Measurements from ENCODE around the gene RAPGEF6.
"Not testable (repeated sequence)": the region's sequence is repeated elsewhere in the genome, so short reads cannot be mapped to it uniquely, and the experiment has no call there.

The RAPGEF6 gene

DNA sequence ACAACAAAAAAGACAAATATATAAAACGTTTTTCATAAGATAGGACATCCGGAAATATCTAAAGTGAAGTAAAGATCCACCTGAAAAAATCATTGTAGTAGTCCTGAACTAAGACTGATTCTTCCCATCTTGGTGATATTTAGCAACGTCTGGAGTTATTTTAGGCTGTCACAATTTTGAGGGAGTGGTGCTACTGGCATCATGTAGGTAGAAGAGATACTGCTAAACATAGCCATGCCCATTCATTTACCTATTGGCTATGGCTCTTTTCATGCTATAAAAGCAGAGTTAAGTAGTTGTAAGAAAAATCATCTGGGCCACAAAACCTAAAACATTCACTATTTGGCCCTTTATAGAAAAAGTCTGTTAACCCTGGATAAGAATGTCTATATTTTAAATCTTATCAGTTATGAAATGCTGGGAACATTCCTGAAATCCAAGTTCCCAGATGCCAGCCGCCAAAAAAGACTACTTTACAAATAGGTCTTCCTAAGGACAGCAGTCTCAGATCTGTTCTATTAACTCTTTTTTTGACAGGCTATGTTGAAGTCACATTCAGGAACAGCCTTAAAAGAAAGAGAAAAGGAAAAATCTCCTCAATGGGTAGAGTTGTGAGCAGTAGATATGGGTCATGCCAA is 27.0 kb downstream of the RAPGEF6 start:
- no peak for DNase-seq (ENCODE audit: low read depth, low spot score)

DNA sequence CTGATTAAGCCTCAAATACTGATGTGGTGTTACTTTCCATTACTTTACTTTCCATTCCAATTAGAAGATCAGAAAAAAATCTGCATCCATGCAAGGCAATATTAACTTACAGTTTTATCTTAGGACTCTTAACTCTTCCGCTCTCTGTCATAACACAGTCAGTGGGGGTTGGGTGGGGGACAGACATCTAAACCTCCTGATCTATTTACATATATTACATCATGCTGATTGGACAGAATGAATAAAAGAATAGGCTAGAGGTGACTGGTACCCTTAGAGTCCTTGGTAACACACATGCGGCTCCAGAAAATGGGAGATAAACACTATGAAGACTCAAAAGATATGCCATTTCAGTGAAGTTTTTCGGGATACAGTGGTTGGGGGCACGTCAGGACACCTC is 27.6 kb downstream of the RAPGEF6 start:
- no peak for DNase-seq (ENCODE audit: low read depth, low spot score)

DNA sequence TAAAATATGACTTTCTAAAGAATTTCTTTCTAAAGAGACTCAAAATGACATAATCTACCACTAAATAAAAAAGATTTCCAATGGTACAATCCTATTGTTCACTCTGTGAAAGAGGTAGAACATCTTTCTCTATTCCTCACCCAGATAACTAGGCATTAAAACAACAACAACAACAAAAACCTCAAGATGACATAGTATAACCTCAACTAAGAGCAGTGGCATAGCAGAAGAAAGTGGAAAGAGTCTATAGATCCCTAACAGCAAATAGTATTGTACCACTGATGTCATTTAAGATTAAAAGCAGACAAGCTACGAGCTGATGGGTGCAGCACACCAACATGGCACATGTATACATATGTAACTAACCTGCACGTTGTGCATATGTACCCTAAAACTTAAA is 29.9 kb downstream of the RAPGEF6 start:
- DNase-seq (ENCODE audit: low read depth, low spot score) = no peak

DNA sequence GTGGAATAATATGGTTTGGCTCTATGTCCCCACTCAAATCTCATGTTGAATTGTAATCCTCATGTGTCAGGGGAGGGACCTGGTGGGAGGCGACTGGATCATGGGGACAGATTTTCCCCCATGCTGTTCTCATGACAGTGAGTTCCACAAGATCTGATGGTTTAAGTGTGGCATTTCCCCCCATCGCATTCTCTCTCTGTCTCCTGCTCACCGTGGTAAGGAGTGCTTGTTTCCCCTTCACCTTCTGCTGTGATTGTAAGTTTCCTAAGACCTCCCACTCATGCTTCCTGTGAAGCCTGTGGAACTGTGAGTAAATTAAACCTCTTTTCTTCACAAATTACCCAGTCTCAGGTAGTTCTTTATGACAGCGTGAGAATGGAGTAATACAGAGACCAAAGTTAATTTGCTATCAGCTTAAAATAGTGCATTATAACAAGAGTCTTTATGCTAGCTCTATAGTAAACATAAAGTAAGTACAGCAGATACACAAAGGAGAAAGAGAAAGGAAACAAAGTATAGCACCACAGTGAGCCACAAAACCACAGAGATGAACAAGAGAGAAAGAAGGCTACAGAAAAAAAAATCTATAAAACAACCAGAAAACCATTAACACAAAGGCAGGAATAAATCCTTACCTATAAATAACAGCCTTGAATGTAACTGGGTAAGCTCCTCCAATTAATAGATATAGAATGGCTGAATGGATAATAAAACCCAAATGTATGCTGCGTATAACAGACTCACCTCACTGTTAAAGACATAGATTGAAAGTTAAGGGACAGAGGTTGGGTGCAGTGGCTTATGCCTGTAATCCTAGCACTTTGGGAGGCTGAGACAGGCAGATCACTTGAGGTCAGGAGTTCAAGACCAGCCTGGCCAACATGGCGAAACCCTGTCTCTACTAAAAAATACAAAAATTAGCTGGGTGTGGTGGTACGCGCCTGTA is 39.7 kb downstream of the RAPGEF6 start:
- no peak for DNase-seq (ENCODE audit: low read depth, low spot score)

DNA sequence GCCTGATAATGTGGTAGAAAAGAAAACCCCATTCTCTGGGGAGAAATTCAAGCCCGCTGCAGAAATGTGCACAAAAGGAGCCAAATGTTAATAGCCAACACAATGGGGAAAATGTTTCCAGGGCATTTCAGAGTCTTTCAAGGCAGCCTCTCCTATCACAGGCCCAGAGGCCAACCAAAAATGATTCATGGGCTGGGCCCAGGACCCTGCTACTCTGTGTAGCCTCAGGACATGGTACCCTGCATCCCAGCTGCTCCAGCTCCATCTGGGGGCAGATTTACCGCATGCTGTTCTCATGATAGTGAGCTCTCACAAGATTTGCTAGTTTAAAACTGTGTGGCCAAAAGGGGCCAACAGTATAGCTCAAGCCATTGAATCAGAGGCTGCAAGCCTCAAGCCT is 41.1 kb downstream of the RAPGEF6 start:
- no peak for DNase-seq (ENCODE audit: low read depth, low spot score)

DNA sequence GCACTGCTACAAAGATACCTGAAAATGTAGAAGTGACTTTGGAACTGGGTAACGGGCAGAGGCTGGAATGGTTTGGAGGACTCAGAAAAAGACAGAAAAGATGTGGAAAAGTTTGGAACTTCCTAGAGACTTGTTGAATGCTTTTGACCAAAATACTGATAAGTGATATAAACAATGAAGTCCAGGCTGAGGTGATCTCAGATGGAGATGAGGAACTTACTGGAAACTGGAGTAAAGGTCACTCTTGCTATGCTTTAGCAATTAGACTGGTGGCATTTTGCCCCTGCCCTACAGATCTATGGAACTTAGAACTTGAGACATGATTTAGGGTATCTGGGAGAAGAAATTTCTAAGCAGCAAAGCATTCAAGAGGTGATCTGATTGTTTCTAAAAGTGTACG is 41.6 kb downstream of the RAPGEF6 start:
- not testable (repeated sequence) for DNase-seq (ENCODE audit: low read depth, low spot score)

DNA sequence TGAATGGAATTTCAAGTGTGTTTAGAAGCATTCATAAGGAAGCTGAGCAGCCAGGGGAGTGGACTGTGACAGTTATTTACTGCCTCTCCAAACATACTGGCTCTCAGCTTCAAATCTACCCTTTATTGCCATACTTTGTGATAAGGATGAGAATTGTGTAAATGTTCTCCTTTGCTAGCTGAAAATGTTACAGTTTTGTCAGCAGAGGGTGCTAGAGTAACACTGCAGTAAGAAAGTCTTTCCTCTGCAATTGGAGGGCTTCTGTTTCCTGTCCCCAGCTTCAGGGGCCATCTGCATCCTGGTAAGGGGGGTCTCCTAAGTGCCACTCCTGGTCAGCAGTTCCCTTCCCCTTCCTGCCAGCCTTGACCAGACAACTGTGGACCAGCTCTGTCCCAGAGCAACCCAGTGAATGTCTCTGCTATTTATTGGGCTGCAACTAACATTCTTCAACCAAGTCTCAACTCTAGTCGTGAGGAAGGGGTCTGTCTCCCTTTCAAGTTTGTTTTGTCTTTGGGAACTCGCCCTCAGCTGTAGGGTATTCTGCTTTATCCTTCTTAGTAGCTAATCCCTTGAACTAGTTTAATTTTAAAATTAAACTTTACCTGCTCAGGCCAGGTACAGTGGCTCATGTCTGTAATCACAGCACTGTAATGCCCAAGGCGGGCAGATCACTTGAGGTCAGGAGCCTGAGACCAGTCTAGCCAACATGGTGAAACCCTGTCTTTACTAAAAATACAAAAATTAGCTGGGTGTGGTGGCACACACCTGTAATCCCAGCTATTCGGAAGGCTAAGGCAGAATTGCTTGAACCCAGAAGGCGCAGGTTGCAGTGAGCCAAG is 45.3 kb downstream of the RAPGEF6 start:
- no peak for DNase-seq (ENCODE audit: low read depth, low spot score)

DNA sequence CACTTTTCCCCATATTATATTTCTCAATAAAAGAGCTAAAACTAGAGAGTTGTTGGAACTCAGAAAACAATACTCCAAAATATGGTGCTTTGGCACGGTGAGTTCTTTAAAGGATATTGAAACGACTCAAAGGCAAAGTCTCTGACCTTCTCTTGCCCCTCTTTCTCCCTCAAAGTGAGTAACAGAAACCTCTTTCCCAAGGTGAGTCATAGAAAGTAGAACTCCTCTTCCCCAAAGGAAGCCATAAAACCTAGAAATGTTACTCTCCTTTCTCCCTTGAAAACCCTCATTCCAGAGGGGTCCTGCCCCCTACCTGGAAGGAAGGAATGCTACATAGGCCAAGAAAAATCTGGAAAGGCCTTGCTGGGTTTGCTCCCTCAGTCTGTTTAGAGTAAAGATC is 47.5 kb downstream of the RAPGEF6 start:
- DNase-seq (ENCODE audit: low read depth, low spot score) = no peak

DNA sequence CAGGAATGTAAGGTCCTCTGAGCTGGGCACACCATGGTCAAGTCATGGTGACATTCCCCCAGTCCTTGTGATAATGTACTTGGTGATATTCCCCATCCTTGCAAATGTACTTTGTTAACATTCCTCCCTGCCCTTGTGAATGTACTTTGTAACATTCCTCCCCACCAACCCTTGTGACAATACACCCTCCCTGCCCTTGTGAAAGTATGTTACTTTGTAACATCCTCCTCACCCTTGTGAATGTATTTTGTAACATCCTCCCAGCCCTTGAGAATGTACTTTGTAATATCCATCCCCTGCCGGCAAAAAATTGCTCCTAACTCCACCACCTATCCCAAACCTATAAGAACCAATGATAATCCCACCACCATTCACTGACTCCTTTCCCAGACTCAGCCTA is 53.3 kb downstream of the RAPGEF6 start:
- no peak for DNase-seq (ENCODE audit: low read depth, low spot score)

DNA sequence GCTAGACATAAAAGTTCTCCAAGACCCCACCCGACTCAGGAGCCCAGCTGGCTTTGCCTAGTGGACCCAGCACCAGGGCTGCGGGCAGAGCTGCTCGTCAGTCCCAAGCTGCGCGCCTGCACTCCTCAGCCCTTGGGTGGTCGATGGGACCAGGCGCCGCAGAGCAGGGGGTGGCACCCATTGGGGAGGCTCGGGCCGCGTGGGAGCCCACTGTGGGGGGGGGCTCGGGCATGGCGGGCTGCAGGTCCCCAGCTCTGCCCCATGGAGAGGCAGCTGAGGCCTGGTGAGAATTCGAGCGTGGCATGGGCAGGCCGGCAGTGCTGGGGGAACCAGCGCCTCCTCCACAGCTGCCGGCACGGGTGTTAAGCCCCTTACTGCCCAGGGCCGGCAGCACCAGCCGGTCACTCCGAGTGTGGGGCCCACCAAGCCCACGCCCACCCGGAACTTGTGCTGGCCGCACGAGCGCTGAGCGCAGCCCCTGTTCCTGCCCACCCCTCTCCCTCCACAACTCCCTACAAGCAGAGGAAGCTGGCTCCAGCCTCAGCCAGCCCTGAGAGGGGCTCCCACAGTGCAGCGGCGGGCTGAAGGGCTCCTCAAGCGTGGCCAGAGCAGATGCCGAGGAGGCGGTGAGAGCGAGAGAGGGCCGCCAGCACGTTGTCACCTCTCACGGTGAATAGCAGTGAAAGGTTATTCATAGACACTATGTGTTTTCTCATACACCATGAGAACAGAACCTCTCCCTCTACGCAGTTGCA is 54.9 kb downstream of the RAPGEF6 start:
- DNase-seq (ENCODE audit: low read depth, low spot score) = no peak

DNA sequence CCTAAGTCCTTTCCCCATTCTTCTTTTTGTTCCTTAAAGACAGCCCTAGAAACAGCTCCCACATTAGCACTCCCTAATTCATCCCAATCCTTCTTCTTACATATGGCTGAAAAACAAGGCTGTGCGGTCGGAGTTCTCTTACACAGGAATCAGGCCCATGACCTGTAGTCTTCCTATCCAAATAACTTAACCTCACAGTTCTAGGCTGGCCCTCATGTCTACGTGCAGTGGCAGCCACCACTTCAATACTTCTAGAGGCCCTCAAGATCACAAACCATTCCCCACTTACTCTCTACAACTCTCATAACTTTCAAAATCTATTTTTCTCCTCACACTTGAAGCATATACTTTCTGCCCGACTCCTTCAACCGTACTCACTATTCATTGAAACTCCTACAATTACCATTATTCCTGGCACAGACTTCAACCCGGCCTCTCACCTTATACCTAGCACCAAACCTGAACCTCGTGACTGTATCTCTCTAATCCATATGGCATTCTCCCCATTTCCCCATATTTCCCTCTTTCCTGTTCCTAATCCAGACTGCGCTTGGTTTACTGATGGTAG is 59.3 kb downstream of the RAPGEF6 start:
- DNase-seq (ENCODE audit: low read depth, low spot score) = no peak

DNA sequence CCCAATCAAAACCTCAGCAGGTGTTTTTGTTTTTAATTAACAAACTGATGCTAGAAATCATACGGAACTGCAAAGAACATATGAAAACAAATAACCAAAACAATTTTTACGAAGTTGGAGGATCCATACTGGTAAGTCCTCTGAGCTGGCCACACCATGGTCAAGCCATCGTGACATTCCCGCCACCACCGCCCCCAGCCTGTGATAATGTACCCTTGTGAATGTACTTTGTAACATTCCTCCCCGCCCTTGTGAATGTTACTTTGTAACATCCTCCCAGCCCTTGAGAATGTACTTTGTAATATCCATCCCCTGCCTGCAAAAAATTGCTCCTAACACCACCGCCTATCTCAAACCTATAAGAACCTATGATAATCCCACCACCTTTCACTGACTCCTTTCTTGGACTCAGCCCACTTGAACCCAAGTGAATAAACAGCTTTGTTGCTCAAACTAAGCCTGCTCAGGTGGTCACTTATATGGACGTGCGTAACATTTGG is 63.3 kb downstream of the RAPGEF6 start:
- DNase-seq (ENCODE audit: low read depth, low spot score) = no peak

DNA sequence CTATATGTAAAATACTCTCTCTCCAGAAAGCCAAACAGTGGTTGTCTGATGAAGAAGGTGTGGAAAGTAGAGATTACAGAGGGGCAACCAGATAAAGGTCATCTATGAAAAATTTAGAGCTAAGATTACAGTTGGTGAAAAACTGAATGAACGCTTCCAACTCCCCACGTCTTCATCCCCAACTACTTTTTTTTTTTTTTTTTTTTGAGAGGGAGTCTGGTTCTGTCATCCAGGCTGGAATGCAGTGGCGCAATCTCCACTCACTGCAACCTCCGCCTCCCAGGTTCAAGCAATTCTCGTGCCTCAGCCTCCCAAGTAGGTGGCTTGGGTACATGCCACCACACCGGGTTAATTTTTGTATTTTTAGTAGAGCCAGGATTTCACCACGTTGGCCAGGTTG is 64.3 kb downstream of the RAPGEF6 start:
- DNase-seq (ENCODE audit: low read depth, low spot score) = no peak

DNA sequence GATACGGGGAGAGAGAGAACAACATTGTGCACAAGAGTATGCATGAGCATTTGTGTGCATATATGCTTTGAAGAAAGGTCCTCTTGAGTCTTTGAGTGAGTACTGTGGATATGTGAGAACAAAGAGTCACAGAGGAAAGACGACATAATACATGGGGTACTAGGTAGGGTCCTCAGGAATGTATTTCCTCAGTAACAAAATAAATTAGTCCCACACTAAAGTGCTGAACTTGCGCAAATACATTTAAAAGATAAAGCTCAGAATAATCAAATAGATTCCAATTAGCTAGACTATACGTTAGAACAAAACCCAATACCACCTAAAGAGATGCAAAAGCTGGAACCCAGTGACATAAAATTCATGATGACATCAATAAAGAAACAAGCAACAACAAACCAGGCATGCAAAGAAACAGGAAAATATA is 70.8 kb downstream of the RAPGEF6 start:
- no peak for DNase-seq (ENCODE audit: low read depth, low spot score)

DNA sequence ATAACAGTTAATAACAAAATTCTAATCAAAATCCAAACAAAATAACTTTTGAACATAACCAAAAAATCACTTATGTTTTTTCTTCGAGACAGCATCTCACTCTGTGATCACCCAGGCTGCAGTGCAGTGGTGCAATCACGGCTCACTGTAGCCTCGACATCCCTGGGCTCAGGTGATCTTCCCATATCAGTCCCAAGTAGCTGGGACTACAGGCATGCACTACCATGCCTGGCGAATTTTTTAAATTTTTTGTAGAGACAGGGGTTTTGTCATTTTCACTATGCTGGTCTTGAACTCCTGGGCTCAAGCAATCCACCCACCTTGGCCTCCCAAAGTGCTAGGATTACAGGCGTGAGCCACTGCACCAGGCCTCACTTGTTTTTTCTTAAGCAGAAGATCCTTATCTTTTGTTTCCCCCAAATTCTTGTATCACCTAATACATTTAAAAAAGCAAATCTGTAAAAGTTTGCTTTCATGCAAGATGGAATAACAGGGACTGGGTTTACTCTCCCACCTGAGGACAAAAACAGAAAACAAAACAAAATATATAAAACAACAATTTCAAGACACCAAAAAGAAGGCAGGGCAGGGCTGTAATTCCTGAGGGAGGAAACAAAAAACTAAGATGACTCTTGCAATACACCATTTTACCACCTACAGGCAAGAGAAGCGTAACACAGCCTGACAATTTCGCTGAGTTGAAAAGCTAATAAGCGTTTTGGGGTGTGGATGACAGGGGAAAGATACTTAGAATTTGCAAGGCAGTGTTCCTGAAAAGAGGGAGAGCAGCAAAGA is 71.4 kb downstream of the RAPGEF6 start:
- DNase-seq (ENCODE audit: low read depth, low spot score) = no peak

DNA sequence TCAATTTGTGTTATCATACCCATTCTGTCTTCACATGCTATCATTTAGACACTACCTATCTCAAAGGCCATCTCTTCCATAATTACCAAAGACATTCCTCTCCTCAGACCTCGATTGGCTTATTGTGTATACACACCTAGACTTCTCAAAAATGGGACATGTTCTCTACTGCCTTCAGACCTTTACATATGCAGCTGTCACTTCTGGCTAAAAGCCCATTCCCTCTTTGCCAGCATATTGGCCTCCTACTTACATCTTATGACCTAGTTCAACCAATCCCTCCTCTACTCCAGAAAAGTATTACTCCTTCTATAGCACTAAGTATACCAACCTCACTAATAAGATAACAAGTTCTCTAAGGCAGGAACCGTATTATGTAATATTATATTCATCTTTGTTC is 84.4 kb downstream of the RAPGEF6 start:
- no peak for DNase-seq (ENCODE audit: low read depth, low spot score)

DNA sequence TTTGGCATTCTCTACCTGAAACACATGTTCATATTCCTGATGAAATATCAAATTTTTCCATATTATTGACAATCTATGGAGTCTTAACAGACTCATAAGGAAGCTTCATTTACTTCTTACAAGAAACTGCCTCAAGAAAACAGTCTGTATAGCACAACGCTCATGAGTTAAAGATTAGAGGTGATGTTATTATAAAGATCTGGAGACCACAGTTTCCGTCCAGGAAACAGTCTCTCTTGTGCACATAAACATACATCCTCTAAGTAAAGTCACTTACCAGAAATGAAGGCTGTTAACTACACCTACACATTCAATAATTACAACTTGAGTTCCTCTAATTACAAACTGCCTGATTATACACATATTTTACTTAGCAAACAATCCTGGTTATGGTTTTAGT is 86.9 kb downstream of the RAPGEF6 start:
- no peak for DNase-seq (ENCODE audit: low read depth, low spot score)

DNA sequence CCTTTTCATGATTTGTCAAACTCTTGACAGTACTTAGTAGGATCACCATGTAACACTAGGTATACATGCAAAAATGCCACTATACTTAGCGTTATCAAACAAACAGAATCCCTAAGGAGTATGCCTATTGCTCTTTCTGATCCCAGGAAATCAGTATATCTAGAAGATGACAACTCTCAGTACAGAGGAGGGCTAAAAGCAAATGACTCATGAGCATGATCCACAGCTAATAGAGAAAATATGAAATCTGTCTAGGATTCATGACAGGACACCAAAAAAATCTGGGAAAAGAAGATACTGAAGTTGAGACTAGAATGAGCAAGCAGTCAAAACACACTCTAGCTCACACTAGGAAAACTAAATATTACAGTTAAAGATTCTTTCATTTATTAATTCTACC is 89.2 kb downstream of the RAPGEF6 start:
- DNase-seq (ENCODE audit: low read depth, low spot score) = no peak

DNA sequence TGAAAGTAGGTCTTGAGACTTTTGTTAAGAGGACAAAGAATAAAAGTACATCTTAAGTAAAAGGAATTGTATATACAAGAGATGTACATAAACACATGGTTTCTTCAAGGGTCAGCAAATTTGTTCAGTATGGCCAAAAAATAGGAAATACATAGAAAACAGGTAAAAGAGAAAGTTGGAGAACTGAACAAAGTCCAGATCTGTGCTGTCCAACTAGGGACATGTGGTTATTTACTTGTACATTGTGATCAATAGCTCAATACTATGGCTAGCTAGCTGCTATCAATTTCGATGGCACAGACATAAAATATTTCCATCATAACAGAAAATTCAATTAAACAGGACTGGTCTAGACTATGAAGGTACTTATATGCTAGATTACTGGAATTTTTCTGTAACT is 92.3 kb downstream of the RAPGEF6 start:
- no peak for DNase-seq (ENCODE audit: low read depth, low spot score)

DNA sequence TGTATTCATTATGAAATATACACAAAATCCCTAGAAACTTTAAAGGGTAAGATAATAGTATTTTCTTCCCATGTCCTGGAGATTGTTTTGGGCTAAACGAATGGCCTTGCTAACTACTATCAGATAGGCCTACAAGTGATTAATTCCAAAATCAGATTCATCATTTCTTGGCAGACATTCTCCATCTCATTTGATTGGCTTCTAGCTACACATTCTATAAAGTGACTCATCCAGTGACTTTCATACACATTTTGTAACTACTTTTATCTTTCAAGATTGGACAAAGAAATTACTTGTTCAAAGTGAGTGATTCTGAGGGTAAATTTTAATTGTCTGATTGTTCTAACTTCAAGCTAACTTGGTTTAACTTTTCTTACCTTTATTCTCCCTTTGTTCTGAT is 93.3 kb downstream of the RAPGEF6 start:
- no peak for DNase-seq (ENCODE audit: low read depth, low spot score)

Data from brain pericyte (primary cell).